Kidney (tissue), 14 donors: ENCODE data around the gene LGALS8. TPM values are rescaled to one million over a fixed set of nuclear protein-coding genes. Genes with fewer than 3 reads are reported as not detected.

Source experiments
- DNase-seq, 5 donors: peaks; one replicate each; pipeline ENCODE4 v3.0.0-alpha.2; 2013 to 2020
- FAIRE-seq: peaks from 2 replicates; lab custom pipeline; 2012; peaks lifted over from hg19 to GRCh38; lab: Jason Lieb, UNC
- H3K27ac ChIP-seq, 2 donors: one replicate each; pipeline ENCODE4 v1.7.0; 2013; ENCODE audit warnings: low read depth in 2 of 2, low read length in 2 of 2, inconsistent platforms in 1 of 2
- H3K27me3 ChIP-seq: one replicate; pipeline ENCODE4 v1.7.1; 2013; ENCODE audit warnings: low read length, inconsistent platforms; ENCODE audit not compliant: control insufficient read depth, insufficient read depth
- H3K36me3 ChIP-seq, 3 donors: one replicate each; pipeline versions ENCODE4 v1.7.0 to v1.7.1; 2013; ENCODE audit warnings: low read length in 3 of 3, control low read depth in 1 of 3, inconsistent platforms in 1 of 3; ENCODE audit not compliant: insufficient read depth in 3 of 3, control insufficient read depth in 2 of 3
- H3K4me1 ChIP-seq, 3 donors: one replicate each; pipeline versions ENCODE4 v1.7.0 to v1.7.1; 2013; ENCODE audit warnings: low read length in 3 of 3, inconsistent platforms in 1 of 3, low read depth in 1 of 3; ENCODE audit not compliant: control insufficient read depth in 2 of 3, insufficient read depth in 2 of 3
- H3K4me3 ChIP-seq, 3 donors: one replicate each; pipeline versions ENCODE4 v1.7.0 to v1.8.1; 2013; ENCODE audit warnings: low read length in 3 of 3, control low read depth in 1 of 3, inconsistent platforms in 1 of 3
- H3K9ac ChIP-seq, 3 donors: one replicate each; pipeline versions ENCODE4 v1.7.0 to v1.7.1; 2013; ENCODE audit warnings: low read length in 3 of 3, control low read depth in 1 of 3, inconsistent platforms in 1 of 3
- H3K9me3 ChIP-seq, 3 donors: one replicate each; pipeline versions ENCODE4 v1.7.0 to v1.7.1; 2013; ENCODE audit warnings: low read length in 3 of 3, control low read depth in 1 of 3, inconsistent platforms in 1 of 3; ENCODE audit not compliant: control insufficient read depth in 2 of 3, insufficient read depth in 1 of 3
- intact Hi-C: fragments of 100-400 bp; cut with DNase I; formaldehyde crosslinking; loops from one replicate; pipeline ENCODE4 v1.11.1; 2022
- polyA plus RNA-seq: library from polyadenylated mRNA; stranded (reverse); fragments of 350-450 nt; fragmentation: Illumina TruSeq; extraction: RNeasy Lipid Tissue Mini Kit (QIAGEN cat#74804); gene quantifications from one replicate; pipeline ENCODE4 v1.2.3, GENCODE V29; 2014; ENCODE audit warnings: low read depth, low replicate concordance; ENCODE audit not compliant: insufficient read depth
- total RNA-seq: library from RNA; stranded (reverse); fragmentation: NEBNext Ultra II Directional; extraction: Animal tissue kit (Norgen Biotek cat#: 25700); gene quantifications from one replicate; pipeline ENCODE4 v1.2.1, GENCODE V29; 2021
- TF ChIP-seq, protein P1 (sequence below): IDR thresholded peaks from 3 replicates; pipeline ENCODE4 v1.5.1; 2012; ENCODE audit warnings: mild to moderate bottlenecking, moderate library complexity, borderline replicate concordance; ENCODE audit not compliant: insufficient read depth; ENCODE audit errors: extremely low read depth
- donor health status: control.
- donor health status: control.
- donor health status: control.
- donor health status: control.
- donor health status: control.
- donor health status: DM: yes; HTN: yes; CAD: no.
- donor health status: Normal renal cell carcinoma (clear cell type).

LGALS8 gene
- total and polyA plus RNA-seq, 2 donors from 2014 or later = 17.6 to 53.3 TPM

DNA sequence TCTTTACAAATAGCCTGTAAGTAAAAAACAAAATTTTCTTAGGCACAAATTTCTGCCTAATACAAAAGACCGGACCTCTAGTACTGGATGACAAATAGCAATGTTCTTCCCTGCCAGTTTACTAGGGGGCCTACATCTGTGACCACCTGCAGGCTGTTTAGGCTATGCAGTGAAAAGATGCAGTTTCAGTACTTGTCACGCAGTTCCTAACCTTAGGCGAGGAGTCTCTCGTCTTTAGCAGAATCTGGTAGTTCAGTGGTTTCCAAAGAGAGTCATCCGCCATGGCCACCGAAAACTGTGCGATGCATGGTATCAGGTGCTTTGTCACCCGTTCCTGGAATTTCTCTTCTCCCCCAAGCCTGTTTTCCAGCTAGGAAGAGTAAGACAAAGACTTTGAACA is 29.6 kb downstream of the LGALS8 start:
- H3K9me3 ChIP-seq = no peaks in the 10 kb centered on the region
- no peak overlapping the region for H3K9ac ChIP-seq
- intact Hi-C loops = no loop called here
- peaks cover 9 to 53% (median 47%) of the 10 kb centered on the region in 3 donors for H3K36me3 ChIP-seq
- no peaks in the 10 kb centered on the region for H3K27me3 ChIP-seq
- H3K4me3 ChIP-seq = no peak overlapping the region
- no peak overlapping the region for H3K27ac ChIP-seq
- DNase-seq = no peak
- no peak for FAIRE-seq
- TF ChIP-seq, protein P1, sequence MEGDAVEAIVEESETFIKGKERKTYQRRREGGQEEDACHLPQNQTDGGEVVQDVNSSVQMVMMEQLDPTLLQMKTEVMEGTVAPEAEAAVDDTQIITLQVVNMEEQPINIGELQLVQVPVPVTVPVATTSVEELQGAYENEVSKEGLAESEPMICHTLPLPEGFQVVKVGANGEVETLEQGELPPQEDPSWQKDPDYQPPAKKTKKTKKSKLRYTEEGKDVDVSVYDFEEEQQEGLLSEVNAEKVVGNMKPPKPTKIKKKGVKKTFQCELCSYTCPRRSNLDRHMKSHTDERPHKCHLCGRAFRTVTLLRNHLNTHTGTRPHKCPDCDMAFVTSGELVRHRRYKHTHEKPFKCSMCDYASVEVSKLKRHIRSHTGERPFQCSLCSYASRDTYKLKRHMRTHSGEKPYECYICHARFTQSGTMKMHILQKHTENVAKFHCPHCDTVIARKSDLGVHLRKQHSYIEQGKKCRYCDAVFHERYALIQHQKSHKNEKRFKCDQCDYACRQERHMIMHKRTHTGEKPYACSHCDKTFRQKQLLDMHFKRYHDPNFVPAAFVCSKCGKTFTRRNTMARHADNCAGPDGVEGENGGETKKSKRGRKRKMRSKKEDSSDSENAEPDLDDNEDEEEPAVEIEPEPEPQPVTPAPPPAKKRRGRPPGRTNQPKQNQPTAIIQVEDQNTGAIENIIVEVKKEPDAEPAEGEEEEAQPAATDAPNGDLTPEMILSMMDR = no peak
- H3K4me1 ChIP-seq = no peaks in the 10 kb centered on the region

DNA sequence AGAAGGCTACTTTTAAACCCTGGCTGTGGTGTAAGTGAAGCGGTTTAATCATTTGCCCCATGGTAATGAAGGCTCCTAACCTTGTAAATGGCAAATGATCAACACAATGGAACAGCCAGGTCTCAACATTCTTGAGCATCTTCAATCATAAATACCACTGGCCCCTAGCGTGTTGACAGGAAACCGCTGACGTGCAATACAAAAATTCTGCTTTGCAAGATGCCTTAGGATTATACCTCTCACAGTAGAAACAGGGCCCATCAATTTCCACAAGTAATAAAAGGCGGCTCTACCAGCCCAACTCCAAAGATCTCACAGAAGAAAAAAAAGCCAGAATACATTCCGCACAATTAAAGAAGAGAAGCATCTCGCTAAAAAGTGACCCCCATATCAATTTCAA is 32.8 kb downstream of the LGALS8 start:
- intact Hi-C loops = no loop called here
- Histone ChIP-seq H3K4me1 (no peaks in the 10 kb centered on the region), H3K9me3 (no peaks in the 10 kb centered on the region), H3K36me3 (peaks cover 5 to 44% (median 41%) of the 10 kb centered on the region in 3 donors), H3K4me3 (no peak overlapping the region), H3K27me3 (no peaks in the 10 kb centered on the region), H3K9ac (no peak overlapping the region), H3K27ac (no peak overlapping the region)
- TF ChIP-seq, protein P1 = no peak
- DNase-seq (peak in 1 of 5 donors; percentile 4), FAIRE-seq (no peak)

DNA sequence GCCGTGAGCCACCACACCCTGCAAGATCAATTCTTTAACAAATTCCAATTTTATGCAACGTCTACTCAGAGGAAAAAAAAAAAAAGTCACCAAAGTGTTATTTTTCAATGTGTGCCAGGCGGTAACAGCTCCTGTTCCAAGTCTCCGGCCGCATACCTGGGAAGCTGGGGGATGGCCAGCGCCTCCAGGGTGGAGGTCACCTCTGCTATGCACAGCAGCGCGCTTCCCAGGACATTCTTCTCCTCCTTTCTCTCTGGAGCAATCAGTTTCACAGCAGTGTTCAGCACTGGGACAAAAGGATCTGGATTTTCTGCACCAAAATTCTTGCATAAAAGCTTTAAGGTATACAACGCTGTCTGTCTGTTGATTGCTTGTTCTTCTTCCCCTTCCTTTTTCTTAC is 34.3 kb downstream of the LGALS8 start:
- no peak for DNase-seq
- peaks cover 5 to 44% (median 39%) of the 10 kb centered on the region in 3 donors for H3K36me3 ChIP-seq
- FAIRE-seq = no peak
- no peak overlapping the region for H3K9ac ChIP-seq
- intact Hi-C loops = no loop called here
- no peaks in the 10 kb centered on the region for H3K4me1 ChIP-seq
- TF ChIP-seq, protein P1 = no peak
- H3K4me3 ChIP-seq = no peak overlapping the region
- no peak overlapping the region for H3K27ac ChIP-seq
- no peaks in the 10 kb centered on the region for H3K27me3 ChIP-seq
- H3K9me3 ChIP-seq = no peaks in the 10 kb centered on the region

DNA sequence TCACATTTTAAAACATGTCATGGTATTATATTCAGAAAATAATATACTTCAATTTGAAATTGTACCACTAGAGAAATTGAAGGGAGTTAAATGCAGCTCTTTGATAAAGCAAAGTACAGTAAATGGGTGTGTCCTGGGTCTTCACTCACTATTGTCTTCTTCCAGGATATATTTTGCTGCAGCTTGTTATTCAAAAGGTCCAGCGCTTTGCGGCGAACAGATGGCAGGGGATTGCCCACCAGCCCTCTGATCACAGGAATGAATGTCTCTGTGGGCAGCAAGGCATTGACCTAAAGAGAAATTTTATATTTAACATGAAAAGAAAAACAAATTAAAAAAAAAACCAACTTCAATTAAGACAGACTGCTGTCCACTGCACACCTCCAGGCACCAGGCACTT is 35.1 kb downstream of the LGALS8 start:
- no peaks in the 10 kb centered on the region for H3K27me3 ChIP-seq
- TF ChIP-seq, protein P1 = no peak
- H3K36me3 ChIP-seq = peaks cover 2 to 44% (median 34%) of the 10 kb centered on the region in 3 donors
- no peak for FAIRE-seq
- no peaks in the 10 kb centered on the region for H3K4me1 ChIP-seq
- no peak overlapping the region for H3K27ac ChIP-seq
- H3K9me3 ChIP-seq = no peaks in the 10 kb centered on the region
- no peak overlapping the region for H3K4me3 ChIP-seq
- intact Hi-C loops = no loop called here
- DNase-seq = no peak
- H3K9ac ChIP-seq = no peak overlapping the region
